ENCODE data around the gene SPATA6.

DNA sequence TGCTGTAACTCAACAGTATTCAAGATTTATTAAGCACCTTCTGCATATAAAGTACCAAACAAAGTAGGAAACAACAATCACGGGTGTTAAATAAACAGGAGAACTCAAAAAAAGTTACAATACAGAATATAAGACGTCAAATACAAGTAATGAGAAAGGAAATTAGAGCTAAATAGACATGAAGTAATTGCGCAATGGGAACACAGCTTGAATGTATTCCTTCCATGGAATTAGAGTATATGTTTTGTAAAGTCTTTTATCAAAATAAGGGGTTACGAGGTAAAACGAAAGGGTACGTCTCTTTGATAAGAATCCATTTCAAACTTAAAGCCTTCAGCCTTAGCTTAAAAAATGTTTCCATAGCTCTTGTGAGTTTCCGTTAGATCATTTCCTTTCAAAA, 109.1 kb downstream of the SPATA6 start:
- TF ChIP-seq, protein P1, sequence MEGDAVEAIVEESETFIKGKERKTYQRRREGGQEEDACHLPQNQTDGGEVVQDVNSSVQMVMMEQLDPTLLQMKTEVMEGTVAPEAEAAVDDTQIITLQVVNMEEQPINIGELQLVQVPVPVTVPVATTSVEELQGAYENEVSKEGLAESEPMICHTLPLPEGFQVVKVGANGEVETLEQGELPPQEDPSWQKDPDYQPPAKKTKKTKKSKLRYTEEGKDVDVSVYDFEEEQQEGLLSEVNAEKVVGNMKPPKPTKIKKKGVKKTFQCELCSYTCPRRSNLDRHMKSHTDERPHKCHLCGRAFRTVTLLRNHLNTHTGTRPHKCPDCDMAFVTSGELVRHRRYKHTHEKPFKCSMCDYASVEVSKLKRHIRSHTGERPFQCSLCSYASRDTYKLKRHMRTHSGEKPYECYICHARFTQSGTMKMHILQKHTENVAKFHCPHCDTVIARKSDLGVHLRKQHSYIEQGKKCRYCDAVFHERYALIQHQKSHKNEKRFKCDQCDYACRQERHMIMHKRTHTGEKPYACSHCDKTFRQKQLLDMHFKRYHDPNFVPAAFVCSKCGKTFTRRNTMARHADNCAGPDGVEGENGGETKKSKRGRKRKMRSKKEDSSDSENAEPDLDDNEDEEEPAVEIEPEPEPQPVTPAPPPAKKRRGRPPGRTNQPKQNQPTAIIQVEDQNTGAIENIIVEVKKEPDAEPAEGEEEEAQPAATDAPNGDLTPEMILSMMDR (IDR thresholded peaks at IDR 0.05; ENCODE audit: poor library complexity, severe bottlenecking), result no peak
- no peak for TF ChIP-seq TAF1 (IDR thresholded peaks at IDR 0.05; ENCODE audit: low read depth)
- no peak for TF ChIP-seq SMC3 (conservative IDR thresholded peaks at IDR 0.05; ENCODE audit: poor library complexity)
- TF ChIP-seq EP300 (conservative IDR thresholded peaks at IDR 0.05; ENCODE audit: poor library complexity, severe bottlenecking), result no peak
- no peak for TF ChIP-seq POLR2AphosphoS5 (IDR thresholded peaks at IDR 0.05)
- TF ChIP-seq EZH2 (IDR thresholded peaks at IDR 0.05; ENCODE audit: borderline replicate concordance, insufficient read depth, low read length, poor library complexity, severe bottlenecking), result no peak
- no peak for TF ChIP-seq RAD21 (conservative IDR thresholded peaks at IDR 0.05)
- TF ChIP-seq, protein P2, sequence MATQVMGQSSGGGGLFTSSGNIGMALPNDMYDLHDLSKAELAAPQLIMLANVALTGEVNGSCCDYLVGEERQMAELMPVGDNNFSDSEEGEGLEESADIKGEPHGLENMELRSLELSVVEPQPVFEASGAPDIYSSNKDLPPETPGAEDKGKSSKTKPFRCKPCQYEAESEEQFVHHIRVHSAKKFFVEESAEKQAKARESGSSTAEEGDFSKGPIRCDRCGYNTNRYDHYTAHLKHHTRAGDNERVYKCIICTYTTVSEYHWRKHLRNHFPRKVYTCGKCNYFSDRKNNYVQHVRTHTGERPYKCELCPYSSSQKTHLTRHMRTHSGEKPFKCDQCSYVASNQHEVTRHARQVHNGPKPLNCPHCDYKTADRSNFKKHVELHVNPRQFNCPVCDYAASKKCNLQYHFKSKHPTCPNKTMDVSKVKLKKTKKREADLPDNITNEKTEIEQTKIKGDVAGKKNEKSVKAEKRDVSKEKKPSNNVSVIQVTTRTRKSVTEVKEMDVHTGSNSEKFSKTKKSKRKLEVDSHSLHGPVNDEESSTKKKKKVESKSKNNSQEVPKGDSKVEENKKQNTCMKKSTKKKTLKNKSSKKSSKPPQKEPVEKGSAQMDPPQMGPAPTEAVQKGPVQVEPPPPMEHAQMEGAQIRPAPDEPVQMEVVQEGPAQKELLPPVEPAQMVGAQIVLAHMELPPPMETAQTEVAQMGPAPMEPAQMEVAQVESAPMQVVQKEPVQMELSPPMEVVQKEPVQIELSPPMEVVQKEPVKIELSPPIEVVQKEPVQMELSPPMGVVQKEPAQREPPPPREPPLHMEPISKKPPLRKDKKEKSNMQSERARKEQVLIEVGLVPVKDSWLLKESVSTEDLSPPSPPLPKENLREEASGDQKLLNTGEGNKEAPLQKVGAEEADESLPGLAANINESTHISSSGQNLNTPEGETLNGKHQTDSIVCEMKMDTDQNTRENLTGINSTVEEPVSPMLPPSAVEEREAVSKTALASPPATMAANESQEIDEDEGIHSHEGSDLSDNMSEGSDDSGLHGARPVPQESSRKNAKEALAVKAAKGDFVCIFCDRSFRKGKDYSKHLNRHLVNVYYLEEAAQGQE (IDR thresholded peaks at IDR 0.05; ENCODE audit: borderline replicate concordance), result no peak

Measured in neural cell (in vitro differentiated cells).